Activated CD4-positive, alpha-beta T cell treated with anti-CD3 and anti-CD28 coated beads, Interleukin-2, amount 50 U/mL, for 24 hours (primary cell): ENCODE results near the gene FGGY.
"Not testable (repeated sequence)": the region's sequence is repeated elsewhere in the genome, so short reads cannot be mapped to it uniquely, and the experiment has no call there.

ENCODE experiments used
- DNase-seq, 2 donors: peaks; one replicate each; pipeline ENCODE4 v3.0.0-alpha.2; 2020; ENCODE audit warnings: low read depth in 1 of 2, low spot score in 1 of 2

Gene FGGY

GRCh38 chr1:59296358-59297256 lies at the start of gene FGGY:
FGGY (plus strand) TSS chr1:59297094; CDS start chr1:59321550, 24,456 bp downstream.
- DNase-seq = peak; percentile 38 to 70

DNA sequence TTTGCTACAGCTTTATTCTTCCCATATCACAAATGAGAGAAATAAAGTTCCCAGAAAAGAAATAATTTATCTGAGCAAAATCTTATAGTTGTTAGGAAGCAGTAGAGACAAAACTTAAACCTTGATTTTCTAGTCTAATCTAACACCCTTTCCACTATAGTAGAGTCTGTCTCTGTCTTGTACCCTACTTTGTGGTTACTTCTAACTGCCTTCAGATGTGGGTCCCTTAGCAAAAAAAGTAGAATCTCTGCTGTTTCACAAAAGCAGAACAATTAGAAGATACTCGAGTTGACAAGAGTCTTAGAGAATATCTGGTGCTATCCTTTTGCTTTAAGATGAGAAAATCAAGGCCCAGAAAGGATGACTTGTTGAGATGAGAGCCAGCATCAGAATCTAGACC lies 48.1 kb upstream of the FGGY start:
- no peak for DNase-seq

- no peak for DNase-seq
These were observed 47.3 kb upstream of the FGGY start for GRCh38 chr1:59249396-59250137.

DNA sequence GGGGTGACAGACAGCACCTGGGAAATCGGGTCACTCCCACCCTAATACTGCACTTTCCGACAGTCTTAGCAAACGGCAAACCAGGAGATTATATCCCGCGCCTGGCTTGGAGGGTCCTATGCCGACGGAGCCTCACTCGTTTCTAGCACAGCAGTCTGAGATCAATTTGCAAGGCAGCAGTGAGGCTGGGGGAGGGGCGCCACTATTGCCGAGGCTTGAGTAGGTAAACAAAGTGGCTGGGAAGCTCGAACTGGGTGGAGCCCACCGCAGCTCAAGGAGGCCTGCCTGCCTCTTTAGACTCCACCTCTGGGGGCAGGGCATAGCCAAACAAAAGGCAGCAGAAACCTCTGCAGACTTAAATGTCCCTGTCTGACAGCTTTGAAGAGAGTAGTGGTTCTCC lies 45.8 kb upstream of the FGGY start:
- DNase-seq = not testable (repeated sequence)

- not testable (repeated sequence) for DNase-seq
These were observed 40.5 kb upstream of the FGGY start for GRCh38 chr1:59256429-59256828.

DNA sequence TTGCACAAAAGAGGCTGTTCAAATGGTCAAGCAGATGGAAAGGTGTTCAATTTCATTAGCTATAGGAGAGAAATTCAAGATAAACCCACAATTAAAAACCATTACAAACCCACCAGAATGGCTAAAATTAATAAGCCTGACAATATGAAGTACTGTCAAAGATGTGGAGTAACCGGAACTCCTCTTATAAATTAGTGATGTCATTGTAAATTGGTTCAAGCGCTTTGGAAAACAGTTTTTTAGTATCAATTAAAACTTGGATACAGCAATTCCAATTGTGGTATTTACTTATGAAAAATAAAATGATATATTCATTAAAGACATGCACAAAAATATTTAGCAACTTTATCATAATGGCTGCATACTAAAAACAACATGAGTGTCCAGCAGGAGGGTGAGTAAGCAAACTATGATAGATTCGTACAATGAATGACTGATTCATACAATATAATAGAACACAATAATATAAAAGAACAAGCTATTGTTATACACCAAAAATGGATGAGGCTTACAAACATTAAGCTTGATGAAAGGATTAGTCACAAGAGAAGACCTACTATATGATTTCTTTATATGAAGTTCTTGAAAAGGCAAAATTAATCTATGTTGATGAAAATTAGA lies 38.4 kb upstream of the FGGY start:
- DNase-seq = no peak

DNA sequence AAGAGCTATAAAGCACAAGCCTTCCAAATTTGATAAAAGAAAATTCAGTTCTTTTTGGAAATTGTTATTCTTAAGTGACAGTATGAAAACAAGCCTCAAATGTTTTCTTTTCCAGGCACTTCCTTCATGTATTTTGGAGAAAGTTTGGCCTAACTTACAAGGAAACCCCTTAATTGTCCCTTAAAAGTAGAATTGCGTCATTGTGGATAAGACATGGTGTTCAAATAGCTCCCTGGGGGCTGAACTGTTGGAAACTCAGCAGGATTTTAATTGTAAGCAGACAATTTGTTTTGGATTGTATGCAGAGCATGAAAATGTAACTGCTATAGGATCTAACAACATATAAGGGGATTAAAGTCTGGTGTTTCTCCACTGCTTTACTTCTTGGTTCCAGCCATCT lies 35.4 kb upstream of the FGGY start:
- DNase-seq = no peak

DNA sequence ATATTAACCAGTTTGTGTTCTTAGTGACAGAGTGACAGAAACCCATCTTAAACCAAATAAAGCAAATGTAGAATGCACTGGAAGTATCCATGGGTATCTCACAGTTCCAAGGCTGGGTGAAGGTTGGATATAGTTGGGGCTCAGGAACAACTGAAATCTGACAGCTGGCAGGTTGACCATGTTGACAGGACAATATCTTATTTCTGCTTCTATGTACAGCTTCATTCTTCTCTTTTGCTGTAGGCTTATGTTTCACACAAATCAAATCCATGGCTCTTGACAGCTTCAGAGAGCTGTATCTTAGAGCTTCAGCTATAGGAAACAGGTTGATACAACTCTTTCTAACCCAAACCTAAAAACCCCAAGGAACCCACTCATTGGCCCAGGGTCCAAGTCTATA lies 34.3 kb upstream of the FGGY start:
- no peak for DNase-seq

DNA sequence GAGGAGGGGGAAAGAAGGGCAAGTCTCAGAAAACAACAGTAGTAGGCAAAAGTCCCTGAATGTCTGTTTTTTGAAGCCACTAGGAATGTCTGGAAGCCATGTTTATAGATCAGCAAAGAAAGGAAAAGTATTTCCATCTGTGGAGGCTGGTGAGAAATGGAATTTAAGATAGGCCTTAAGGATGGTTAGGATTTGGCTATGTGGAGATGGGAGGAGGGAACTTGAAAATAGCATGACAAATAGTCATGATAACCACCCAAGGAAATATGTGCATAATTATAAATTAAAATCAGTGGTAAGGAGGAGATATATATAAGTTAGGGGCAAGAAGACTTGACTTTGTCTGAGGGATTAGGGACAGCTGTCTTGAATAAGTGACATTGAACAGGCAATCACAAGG lies 33.8 kb upstream of the FGGY start:
- DNase-seq = no peak

GRCh38 chr1:59265622-59266021 lies 31.3 kb upstream of the FGGY start:
- DNase-seq = no peak

GRCh38 chr1:59266180-59266926 lies 30.5 kb upstream of the FGGY start:
- no peak for DNase-seq

- no peak for DNase-seq
These were observed 30.0 kb upstream of the FGGY start for GRCh38 chr1:59266927-59267293.

GRCh38 chr1:59268406-59268805 lies 28.5 kb upstream of the FGGY start:
- no peak for DNase-seq

GRCh38 chr1:59271561-59272260 lies 25.2 kb upstream of the FGGY start:
- DNase-seq = no peak

GRCh38 chr1:59272507-59272906 lies 24.4 kb upstream of the FGGY start:
- DNase-seq = no peak

DNA sequence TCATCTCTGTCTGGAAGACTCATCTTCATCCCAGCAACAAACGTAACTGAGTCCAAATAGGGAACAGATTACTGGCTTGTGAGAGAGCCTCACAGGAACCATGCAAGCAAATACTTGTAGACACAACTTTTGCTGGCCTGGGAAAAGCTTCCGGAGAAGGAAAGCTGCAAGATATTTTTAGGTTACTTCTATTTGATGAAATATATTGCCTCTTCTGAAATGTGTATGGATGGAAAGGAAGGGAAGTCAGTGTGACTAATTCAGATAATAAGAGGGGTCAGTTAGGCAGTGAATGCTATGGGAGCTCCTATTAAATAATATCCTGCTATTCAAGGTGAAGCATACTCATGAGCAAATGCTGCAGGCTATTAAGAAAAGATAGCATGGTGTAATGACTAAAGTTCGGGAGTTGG lies 20.4 kb upstream of the FGGY start:
- DNase-seq = no peak

DNA sequence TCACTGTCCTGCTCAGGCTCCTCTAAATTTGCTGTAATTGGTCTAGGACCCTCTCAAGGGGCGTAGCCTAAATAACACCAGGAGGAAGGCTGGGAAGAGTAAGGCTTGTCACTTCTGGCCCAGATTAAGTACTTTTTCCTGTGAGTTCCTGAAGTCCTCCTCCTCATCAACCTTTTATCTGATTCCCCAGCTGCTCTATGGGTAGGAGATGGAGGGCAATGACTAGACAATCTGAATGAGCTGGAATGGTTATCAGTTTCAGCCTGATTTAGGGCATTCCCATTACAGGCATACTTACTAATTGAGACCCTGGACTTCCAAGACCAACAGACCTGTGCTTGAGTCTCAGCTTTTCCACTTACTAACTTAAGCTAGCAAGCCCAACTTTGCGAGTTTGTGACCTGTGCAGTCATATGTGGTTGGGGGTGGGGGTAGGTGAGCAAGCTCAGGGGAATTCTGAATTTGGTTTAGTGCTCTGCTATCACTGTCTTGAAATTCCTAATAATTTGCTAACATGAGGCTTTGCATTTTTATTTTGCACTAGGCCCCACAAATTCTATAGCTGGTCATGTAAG lies 18.0 kb upstream of the FGGY start:
- DNase-seq = no peak

- DNase-seq = no peak
These were observed 17.2 kb upstream of the FGGY start for GRCh38 chr1:59279645-59280044.

DNA sequence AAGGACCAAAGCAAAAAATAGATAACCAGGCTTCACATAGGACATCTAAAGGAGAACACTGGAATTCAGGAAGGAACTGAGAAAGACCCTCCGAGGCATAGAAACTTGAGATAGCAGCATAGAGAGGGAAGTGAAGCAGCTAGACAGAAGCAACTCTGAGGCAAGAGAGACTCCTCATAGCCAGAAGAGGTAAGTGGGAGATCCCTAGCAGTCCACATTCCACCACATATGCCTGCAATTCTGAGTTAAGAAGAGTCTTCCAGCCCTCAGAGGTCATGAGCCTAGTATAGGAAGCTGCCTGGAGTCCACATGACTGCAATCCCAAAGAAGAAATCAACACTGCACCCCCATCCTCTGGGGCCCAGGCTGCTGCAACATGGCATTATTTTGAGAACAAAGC lies 13.9 kb upstream of the FGGY start:
- no peak for DNase-seq

GRCh38 chr1:59285691-59286090 lies 11.2 kb upstream of the FGGY start:
- no peak for DNase-seq
